ENCODE measurements around the gene DDR2.
"Not testable (repeated sequence)": the region's sequence is repeated elsewhere in the genome, so short reads cannot be mapped to it uniquely, and the experiment has no call there.

Gene DDR2

GRCh38 chr1:162788783-162789182 lies 156.5 kb downstream of the DDR2 start:
- DNase-seq = not testable (repeated sequence)

DNA sequence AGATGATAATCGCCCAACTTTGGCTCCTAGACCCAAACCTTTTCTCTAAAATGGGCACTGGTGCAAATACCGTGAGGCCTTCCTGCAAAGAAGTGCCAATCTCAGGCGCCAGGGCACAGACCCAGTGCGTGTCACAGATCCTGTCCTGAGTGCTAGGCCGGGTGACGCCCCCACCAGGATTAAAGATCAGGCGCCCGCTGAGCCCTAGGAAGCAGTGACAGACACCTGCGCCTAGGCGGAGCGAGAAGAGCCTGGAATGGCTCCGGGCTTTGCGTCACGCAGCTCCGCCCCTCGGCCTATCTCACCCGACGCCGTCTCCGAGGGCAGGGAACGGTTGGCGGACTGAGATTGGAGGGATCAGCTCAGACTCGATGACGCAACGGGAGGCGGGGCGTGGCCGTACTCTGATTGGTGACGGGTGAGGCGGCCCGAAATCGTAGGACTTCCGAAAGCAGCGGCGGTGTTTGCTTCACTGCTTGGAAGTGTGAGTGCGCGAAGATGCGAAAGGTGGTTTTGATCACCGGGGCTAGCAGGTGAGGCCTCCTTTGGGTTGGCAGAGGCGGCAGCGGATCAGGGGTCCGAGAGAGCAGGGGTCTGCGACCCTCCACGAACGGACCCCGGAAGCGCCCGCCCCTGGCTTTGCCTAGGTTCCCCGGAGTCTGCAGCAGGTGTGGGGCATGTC lies 158.2 kb downstream of the DDR2 start, which contains the start of gene HSD17B7:
TSS of gene HSD17B7 (plus strand) at position 400 of the 682 bp plus-strand sequence. CDS start at position 499, 99 bp downstream.
- DNase-seq = peak; percentile 49

DNA sequence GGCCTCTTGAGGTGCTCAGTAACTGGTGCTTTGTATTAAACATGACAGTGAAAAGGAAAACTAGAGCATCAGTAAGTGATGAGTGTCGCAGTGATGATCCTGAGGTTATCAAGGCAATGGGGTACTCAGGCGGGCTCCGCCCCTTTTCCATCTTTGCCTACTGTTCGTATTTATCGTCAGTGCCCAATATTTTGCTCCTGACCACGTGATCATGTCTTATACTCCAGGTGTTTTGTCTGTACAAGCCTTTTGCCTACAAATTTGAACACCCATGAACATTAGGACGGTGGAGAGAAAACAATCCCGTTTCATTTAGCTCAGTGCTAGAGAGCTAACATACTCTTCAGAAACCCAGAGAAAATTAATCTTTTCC lies 158.7 kb downstream of the DDR2 start:
- DNase-seq = not testable (repeated sequence)

- not testable (repeated sequence) for DNase-seq
Observed at GRCh38 chr1:162794284-162794683, 162.0 kb downstream of the DDR2 start.

DNA sequence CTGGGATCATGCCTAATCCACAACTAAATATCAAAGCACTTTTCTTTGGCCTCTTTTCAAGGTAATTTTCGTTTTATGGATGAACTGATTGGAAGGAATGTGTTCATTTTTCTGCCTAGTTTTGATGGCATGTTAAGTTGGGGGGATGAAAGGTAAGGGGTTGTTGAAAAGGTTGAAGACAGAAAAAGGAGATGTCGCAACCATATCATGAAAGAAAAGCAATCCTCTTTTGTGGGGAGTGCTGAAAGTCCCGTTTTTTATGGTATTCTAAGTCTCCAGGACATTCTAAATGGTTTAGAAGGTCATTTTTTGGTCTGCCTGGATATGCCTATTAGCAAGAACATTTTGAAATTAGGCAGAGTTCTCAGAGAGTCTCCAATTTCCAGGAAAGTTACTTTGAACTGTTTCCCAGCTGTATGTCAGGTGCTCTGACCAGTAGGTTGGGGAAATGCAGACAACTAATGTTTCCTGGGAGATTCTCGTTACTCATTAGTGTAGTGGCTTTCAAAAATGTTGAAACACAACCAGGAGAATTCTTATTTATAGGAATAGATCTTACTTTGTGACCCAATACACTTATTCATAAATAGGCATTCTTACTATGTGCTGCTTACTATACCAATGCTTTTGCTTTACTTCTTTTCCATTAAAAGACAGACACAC lies 164.5 kb downstream of the DDR2 start:
- not testable (repeated sequence) for DNase-seq

DNA sequence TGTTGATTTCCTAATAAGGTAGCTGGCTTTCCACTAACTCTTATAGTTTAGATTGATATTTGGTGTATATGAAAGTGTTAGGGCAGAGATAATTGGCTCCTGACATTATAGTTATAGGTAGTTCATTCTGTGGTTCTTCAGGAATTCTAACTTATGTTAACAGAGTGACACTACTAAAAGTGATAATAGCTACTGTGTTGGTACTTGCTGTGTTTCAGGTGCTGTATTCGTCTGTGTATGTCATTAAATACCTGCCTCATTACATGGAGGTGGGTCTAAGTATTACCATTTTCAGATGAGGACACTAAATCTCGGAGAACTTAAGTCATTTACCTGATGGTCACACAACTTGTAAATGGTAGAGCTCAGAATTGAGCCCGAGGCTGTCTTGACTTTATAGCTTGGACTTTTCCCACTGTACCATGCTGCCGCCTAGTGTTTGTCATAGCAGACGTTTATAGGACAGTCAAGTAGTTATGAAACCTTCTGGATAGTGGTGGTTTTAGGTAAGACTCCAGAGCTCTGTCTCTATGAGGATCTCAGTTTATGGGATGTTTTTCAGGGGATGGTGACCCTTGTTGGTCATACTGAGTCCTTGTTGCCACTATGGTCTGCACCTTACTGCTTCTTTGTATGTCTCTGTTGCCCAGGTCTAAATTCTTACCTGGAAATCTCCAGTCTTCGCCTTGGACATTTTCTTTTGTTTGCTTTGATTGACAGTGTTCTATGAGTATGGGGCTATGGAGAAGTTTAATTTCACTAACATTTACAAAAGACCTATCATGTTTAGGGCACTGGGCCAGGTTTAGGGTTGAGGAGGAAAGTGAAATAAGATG lies 167.9 kb downstream of the DDR2 start:
- peak; percentile 52 for DNase-seq

- not testable (repeated sequence) for DNase-seq
Observed at GRCh38 chr1:162807503-162807902, 175.2 kb downstream of the DDR2 start.

- DNase-seq = not testable (repeated sequence)
Observed at GRCh38 chr1:162812357-162812756, 180.1 kb downstream of the DDR2 start.

GRCh38 chr1:162818136-162818535 lies 185.9 kb downstream of the DDR2 start:
- not testable (repeated sequence) for DNase-seq

GRCh38 chr1:162818666-162819065 lies 186.4 kb downstream of the DDR2 start:
- not testable (repeated sequence) for DNase-seq

DNA sequence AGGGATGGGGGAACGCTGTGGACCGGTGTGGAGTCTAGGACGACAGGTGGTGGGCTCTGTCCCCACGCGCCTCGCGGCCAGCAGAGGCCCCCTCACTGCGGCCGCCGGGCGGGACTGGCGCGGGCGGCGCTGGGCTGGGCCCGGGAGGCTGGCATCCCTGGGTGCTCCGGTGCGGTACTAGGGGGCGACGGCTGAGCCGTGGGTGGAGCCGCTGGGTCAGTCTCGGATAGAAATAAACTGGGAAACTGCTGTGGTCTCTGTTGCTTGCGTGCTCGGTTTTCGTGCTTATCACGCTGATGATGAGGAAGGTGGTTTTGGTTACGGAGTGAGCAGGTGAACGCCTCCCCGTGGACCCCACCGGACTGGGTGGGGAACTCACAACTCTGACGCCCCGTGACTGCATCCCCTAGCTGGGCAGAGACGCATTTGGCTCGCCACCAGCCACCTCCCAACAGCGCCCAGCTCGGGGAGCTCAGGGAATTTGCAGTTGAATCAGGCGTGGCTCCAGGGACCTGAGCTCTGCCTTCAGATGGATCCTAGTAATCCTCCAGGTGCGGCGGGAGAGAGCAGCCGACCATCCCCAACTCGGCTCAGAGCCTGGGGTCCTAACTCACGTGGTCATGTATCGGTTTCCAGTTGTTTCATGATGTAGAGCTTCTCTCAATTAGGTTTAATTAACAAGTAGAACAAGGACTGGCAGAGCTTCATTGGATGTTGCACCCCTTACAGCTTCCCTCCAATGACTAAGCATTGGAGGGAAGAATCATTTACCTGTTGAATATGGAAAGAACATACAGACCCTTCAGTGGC lies 190.3 kb downstream of the DDR2 start:
- DNase-seq = peak; percentile 9

GRCh38 chr1:162823231-162823630 lies 191.0 kb downstream of the DDR2 start:
- DNase-seq = no peak

DNA sequence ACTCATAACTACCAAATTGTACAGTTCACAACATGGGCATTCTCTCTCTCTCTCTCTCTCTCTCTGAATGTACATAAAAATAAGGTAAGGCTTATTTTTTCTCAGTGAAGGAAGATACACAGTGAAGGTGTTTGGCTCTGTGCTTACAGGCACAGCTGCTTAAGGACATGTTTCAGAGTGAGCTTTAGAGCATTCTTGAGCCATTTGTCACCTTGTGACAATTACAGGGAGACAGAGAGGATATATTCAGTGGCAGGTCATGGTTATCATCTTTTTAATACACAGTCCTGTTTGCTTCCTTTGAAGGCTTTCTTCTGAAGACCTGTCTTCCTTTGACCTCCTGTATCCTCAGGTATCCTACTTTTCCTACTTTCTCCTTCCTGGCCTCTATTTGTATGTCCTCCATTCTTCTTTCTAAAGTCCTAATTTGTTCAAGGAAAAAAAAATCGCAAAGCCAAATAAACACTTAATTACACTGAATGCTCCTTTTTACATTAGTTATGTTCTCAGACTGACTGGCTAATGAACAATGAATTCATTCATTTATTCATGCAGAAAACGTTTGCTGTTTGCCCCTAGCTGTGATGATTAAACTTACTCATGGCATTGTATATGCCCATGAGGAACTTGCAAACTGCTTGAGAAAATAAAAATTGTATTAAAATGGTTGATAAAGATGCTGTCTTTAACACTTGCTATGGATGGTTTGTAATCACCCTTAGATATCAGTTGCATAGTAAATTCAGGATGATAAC lies 191.7 kb downstream of the DDR2 start:
- no peak for DNase-seq

- no peak for DNase-seq
Observed at GRCh38 chr1:162829268-162829667, 197.0 kb downstream of the DDR2 start.

DNA sequence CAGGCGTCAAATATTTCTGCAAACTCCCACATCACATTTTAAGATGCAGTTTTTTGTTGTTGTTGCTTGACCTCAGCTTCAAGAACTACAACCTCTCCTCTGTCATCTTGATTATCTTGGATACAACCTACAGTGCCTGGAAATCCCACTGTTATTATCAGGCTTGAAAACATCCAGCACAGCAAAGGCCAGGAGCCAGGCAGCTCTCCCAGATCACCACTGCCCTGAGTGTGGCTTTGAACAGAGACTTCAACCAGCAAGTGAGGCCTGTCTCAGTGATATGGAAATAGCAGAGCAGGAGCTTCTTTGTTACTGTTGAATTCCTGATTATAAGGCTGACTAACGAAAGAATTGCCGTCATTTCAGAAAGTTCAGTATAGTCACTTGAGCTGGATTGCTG lies 200.2 kb downstream of the DDR2 start:
- no peak for DNase-seq

DNA sequence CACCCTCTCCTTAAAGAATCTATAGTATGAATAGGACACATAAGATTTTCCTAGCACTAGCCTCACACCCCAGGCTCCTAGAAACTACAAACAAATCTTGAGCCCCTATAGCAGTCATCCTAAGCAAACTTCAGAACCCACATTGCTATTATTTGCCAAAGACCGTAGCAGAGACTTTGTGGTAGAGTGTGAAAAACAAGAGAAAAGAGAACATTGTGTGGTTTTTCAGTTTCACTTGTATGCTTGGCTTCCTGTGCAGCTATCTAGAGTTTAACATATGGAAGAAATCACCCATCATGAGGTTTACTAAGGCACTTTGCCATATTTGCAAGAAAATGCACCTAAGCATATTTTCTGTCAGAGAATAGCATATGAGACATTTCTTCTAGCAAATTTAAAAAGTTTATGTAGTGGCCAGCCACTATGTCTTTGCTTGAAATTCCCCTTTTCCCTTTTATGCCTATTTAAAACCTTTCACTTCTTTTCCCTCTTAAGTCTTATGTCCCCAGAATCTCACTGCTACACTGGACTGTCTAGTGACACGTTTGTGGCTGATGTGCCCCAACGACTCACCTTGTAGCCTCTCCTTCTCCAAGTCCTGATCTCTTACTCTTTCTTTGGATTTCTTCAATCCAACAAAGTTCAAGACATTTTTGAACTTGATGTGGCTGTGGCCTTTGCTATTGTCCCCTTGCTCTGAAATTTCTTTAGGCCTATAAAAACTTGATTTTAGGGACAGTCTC lies 203.1 kb downstream of the DDR2 start:
- no peak for DNase-seq

Measured in HCEC 1CT (cell line).